A673 (cell line): ENCODE data around the gene COL4A3.

Source experiments
- CTCF ChIP-seq: fragments of 300-800, 200-600 bp; sonication (generic); conservative IDR thresholded peaks from 2 replicates; pipeline ENCODE4 v1.5.1; 2017; ENCODE audit warnings: low read depth, mild to moderate bottlenecking, antibody characterized with exemption, low read length, moderate library complexity, mixed read lengths
- EZH2 ChIP-seq: fragments of 200-600 bp; sonication (generic); IDR thresholded peaks from 2 replicates; pipeline ENCODE4 v1.6.1; 2017; ENCODE audit warnings: borderline replicate concordance, low read depth, mild to moderate bottlenecking, mixed read lengths, antibody characterized with exemption, low read length; ENCODE audit not compliant: poor library complexity, severe bottlenecking

DNA sequence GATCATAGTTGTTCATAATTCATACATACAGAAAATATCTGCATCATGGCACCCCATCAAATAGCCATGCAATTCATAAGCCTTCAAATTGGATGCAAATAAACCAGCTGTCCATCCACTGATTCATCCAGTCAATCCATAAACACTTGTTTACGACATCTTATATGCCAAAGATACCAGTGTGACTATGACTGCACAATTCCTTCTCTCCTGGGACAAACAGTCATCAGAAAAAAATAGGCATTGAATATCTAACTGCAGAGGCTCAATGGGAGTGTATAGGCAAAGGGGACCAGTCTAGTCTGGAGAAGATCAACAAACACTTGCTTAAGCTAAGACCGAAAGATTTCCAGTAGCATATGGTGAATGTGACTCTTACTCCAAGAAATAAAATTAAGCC is 70.0 kb downstream of the COL4A3 start:
- TF ChIP-seq CTCF (no peak), EZH2 (no peak)
